ENCODE results near the gene SDR9C7.
"Not testable (repeated sequence)": the region's sequence is repeated elsewhere in the genome, so short reads cannot be mapped to it uniquely, and the experiment has no call there.

SDR9C7 gene

DNA sequence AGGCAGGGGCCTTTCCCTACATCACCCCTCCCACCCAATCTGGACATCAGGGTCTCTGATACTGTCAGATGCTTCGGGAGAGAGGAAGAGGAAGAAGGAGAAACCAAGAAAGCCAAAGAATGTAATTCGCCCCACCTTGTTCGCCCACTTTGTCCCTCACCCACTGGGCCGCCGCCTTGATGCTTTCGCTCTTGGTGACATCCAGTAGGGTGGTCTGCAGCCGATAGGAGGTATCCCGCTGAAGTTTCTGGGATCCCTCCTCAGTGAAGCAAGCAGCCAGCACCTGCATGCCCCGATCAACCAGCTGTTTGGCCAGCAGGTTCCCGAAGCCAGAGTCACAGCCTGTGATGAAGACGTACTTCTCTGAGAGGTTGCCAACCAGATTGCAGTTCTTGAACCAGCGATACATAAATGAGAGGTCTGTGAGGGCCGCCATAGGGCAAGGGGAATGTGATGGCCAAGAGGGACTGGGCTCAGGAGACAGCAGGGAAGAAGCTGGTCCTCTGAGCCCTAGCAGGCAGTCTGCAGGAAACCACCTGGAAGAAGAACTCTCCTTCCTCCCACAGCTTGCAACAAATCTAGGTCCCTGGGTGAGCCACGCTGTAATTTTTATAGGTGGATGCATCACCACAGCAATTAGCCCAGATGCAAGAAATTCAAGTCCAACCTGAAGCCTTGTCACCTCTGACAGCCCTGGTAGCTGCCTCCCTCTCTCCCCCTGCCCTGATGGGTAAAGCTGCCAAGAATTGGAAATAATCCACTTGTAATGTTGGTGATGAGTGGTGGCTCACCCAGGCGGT lies at the start of gene SDR9C7:
Gene SDR9C7, minus strand, starts transcription at position 583 of the 800 bp plus-strand sequence. Its CDS starts 147 bp downstream, at position 436.
- DNase-seq (ENCODE audit: low read depth in 2 of 2) = no peak

GRCh38 chr12:56983386-56983785 lies 49.2 kb upstream of the SDR9C7 start:
- DNase-seq (ENCODE audit: low read depth in 2 of 2) = no peak

GRCh38 chr12:56982578-56983236 lies 48.5 kb upstream of the SDR9C7 start:
- DNase-seq (ENCODE audit: low read depth in 2 of 2) = not testable (repeated sequence)

- no peak for DNase-seq (ENCODE audit: low read depth in 2 of 2)
Observed at GRCh38 chr12:56980941-56981530, 46.8 kb upstream of the SDR9C7 start.

GRCh38 chr12:56980268-56980667 lies 46.1 kb upstream of the SDR9C7 start:
- no peak for DNase-seq (ENCODE audit: low read depth in 2 of 2)

DNA sequence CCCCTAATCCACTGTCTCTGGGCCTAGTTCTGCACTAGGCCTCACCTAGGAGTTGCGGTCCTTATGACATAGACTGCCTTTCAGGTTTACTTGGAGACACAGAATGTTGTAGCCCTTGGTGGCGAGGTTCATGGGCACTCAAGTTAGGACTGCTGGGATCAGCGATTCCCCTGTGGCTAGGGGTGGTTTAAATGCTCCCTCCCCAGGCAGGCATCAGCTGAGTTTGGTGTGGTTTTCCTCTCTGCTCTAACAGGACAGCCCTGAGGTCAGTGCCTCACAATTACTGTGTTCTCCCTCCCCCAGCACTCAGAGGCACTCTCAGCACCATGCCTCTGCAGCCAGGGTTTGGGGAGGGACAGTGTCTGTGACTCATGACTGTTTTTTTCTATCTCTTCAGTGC lies 45.4 kb upstream of the SDR9C7 start:
- no peak for DNase-seq (ENCODE audit: low read depth in 2 of 2)

DNA sequence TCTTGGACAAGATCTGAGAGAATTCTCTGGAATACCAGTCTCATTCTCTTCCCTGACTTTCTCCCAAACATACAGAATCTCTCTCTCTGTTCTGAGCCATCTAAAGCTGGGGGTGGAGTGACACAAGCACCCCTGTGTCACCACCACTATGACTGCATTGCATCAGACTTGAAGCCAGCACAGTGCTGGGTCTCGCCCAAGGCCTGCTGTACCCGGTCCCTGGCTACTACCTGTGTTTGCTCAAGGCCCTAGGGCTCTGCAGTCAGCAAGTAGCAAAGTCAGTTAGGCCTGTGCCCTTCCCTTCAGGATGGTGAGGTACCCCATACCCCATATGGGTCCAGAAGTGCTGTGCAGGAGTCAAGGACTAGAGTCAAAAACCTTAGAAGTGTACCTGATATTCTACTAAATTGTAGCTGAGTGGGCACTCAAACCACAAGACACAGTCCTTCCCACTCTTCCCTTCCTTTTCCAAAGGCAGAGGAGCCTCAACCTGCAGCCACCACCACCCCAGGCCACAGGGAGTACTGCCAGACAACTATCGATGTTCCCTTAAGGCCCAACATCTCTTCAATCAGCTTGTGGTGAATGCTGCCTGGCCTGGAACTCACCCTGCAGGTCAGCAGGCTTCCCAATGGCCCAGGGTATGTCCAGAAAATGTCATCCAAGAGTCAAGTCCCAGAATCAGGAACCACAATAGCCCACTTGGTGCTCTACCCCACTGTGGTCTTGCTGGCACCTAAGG lies 44.4 kb upstream of the SDR9C7 start:
- DNase-seq (ENCODE audit: low read depth in 2 of 2) = no peak

DNA sequence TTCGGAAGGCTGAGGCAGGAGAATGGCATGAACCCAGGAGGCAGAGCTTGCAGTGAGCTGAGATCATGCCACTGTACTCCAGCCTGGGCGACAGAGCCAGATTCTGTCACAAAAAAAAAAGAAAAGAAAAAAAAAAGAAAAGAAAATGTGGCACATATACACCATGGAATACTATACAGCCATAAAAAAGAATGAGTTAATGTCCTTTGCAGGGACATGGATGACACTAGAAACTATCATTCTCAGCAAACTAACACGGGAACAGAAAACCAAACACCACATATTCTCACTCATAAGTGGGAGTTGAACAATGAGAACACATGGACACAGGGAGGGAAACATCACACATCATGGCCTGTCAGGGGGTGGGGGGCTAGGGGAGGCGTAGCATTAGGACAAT lies 43.2 kb upstream of the SDR9C7 start:
- not testable (repeated sequence) for DNase-seq (ENCODE audit: low read depth in 2 of 2)

DNA sequence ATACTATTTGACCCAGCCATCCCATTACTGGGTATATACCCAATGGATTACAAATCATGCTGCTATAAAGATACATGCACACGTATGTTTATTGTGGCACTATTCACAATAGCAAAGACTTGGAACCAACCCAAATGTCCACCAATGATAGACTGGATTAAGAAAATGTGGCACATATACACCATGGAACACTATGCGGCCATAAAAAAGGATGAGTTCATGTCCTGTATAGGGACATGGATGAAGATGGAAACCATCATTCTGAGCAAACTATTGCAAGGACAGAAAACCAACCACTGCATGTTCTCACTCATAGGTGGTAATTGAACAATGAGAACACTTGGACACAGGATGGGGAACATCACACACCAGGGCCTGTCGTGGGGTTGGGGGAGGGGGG lies 40.0 kb upstream of the SDR9C7 start:
- DNase-seq (ENCODE audit: low read depth in 2 of 2) = not testable (repeated sequence)

GRCh38 chr12:56968910-56969309 lies 34.7 kb upstream of the SDR9C7 start:
- not testable (repeated sequence) for DNase-seq (ENCODE audit: low read depth in 2 of 2)

- not testable (repeated sequence) for DNase-seq (ENCODE audit: low read depth in 2 of 2)
Observed at GRCh38 chr12:56965997-56966642, 31.9 kb upstream of the SDR9C7 start.

DNA sequence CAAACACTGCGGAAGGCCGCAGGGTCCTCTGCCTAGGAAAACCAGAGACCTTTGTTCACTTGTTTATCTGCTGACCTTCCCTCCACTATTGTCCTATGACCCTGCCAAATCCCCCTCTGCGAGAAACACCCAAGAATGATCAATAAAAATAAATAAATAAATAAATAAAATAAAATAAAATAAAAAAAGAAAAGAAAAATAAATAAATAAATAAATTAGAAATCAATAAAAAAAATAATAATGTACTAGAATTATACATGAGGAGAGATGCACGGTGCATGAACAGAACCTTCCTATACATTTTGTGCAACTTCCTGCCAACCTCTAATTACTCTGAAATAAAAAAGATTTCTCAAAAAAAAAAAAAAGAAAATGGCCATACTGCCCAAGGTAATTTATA lies 30.9 kb upstream of the SDR9C7 start:
- DNase-seq (ENCODE audit: low read depth in 2 of 2) = not testable (repeated sequence)

- not testable (repeated sequence) for DNase-seq (ENCODE audit: low read depth in 2 of 2)
Observed at GRCh38 chr12:56963557-56963956, 29.3 kb upstream of the SDR9C7 start.

DNA sequence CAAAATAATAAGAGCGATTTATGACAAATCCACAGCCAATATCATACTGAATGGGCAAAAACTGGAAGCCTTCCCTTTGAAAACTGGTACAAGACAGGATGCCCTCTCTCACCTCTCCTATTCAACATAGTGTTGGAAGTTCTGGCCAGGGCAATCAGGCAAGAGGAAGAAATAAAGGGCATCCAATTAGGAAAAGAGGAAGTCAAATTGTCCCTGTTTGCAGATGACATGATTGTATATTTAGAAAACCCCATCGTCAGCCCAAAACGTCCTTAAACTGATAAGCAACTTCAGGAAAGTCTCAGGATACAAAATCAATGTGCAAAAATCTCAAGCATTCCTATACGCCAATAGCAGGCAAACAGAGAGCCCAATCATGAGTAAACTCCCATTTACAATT lies 28.0 kb upstream of the SDR9C7 start:
- not testable (repeated sequence) for DNase-seq (ENCODE audit: low read depth in 2 of 2)

DNA sequence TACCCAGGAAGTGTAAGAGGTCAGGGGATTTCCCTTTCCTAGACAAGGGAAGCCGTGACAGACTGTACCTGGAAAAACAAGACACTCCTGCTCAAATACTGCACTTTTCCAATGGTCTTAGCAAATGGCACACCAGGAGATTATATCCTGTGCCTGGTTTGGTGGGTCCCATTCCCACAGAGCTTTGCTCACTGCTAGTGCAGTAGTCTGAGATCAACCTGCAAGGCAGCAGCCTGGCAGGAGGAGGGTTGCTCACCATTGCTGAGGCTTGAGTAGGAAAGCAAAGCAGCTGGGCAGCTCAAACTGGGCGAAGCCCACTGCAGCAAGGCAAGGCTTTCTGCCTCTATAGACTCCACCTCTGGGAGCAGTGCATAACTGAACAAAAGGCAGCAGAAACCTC lies 24.2 kb upstream of the SDR9C7 start:
- DNase-seq (ENCODE audit: low read depth in 2 of 2) = no peak

DNA sequence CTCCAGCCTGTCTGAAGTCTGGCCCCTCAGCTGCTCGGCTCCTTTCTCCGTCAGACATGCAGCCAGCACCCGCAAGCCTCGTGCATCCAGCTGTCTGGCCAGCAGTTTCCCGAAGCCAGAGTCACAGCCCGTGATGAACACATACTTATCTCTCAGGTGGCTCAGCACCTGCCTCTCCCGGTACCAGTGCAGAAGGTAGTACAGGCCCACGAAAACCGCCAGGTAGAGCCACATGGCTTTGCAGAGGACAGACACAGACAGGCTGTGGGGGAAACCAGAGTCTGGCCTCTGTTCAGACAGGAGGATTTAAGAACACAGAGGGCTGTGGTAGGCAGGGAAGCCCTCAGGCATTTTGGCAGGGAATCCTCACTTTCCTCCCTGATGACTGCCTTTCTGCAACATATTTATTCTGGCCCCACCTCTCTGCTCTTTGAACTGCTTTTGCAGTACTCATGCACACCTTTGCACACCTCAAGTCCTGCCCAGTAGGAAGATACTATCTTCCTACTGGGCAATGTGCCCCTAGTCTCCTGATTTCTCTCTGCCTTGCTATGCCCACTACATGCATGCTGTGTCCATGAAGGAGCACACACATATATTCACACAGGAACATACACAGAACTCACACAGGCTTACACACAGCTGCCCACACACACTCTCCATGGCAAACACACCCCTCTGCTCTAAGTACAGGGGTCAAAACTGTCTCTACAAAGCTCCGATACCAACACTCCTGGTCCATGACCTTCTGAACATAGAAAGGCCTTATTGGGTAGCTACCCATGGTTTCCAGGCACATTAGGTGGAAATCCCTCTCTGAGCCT lies 23.2 kb upstream of the SDR9C7 start, which contains the start of gene RDH16:
Gene RDH16, minus strand, starts transcription at position 380 of the 824 bp plus-strand sequence. Its CDS starts 146 bp downstream, at position 234.
- DNase-seq (ENCODE audit: low read depth in 2 of 2) = no peak

DNA sequence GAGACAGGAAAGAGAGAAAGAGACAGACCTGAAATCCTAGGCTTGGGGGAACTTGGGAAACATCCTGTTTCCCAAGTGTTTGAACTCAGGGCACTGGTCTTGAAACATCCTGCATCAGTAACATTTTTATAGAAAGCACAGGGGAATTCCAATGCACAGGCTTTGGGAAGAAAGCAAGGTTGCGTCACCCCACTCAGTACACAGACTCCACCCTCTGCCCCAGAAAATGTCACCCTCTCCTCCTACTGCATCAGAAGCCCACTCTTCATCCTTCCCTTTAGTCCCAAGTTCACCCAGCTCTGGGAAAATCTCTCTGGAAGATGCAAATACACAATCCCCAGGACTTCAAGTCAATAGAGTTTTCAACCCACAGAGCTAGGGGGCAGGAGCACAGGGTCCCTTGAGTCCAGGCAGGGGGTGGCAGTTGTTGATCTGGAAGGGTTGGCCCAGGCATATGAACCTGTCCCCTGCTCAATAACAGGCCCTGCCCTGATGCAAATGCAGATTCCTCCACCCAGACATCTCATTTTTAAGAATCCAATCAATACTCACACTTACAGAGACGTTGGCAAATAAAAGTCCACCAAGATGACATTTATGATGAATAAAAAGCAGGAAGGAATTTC lies 21.5 kb upstream of the SDR9C7 start:
- DNase-seq (ENCODE audit: low read depth in 2 of 2) = no peak

- no peak for DNase-seq (ENCODE audit: low read depth in 2 of 2)
Observed at GRCh38 chr12:56954958-56955355, 20.7 kb upstream of the SDR9C7 start.

DNA sequence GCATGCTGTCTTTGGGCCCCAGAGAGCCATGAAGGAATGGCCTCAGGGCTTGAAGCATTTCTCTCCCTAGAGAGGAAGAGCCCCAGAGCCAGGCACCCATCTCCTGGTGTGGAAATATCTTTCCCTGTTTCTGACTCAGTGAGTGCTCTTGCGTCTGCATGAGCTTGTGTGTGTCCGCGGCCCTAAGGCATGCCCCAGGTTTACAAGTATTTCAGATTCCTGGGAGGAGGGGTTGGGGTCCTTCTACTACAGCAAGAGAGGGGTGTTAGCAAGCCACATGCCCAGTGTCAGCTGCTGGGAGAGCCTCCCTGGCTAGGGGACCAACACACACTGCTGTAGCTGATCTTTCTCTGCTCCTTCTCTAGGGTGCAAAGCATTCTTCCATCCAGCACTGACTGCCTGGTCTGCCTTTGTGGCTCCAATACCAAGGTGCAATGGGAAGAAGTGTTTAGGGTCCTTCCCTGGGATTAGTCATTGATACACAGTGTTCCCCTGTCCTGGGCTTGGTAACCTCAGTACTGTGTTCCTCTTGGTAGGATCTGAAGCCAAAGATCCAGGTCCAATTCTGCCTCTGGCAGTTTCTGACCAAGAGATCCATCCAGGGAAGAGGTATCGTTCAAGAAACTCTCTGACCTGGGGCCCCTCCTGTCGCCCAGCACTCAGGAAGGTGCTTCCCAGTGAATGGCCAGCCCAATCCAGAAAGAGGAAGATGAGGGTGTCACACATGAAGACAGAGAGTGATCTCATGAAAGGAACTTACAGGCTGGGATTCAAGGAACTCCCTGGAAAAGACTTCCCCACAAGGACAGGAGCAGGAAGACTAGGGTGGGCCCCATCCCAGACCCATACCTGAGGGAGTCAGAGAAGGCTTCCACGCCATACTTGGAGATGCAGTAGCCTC lies 20.1 kb upstream of the SDR9C7 start:
- DNase-seq (ENCODE audit: low read depth in 2 of 2) = no peak
